GM19463 (cell line): ENCODE results near the gene VPS8.

Source experiments
- ATAC-seq: cut with Tn5 transposase; IDR thresholded peaks from one replicate; pipeline ENCODE4 v1.9.1; 2021; ENCODE audit warnings: mild to moderate bottlenecking, moderate library complexity; ENCODE audit not compliant: unreplicated experiment

VPS8 gene

GRCh38 chr3:185075547-185075946, 263.6 kb downstream of the VPS8 start:
- no peak for ATAC-seq

GRCh38 chr3:185076219-185076618, 264.3 kb downstream of the VPS8 start:
- no peak for ATAC-seq

GRCh38 chr3:185079625-185080024, 267.7 kb downstream of the VPS8 start:
- ATAC-seq: no peak

GRCh38 chr3:185081521-185081920, 269.6 kb downstream of the VPS8 start:
- ATAC-seq: no peak

GRCh38 chr3:185082149-185082548, 270.2 kb downstream of the VPS8 start:
- ATAC-seq: no peak

- no peak for ATAC-seq
These were observed 270.9 kb downstream of the VPS8 start for GRCh38 chr3:185082829-185083228.

- no peak for ATAC-seq
These were observed 272.4 kb downstream of the VPS8 start for GRCh38 chr3:185084402-185084801.

GRCh38 chr3:185084901-185085300, 272.9 kb downstream of the VPS8 start:
- ATAC-seq: no peak

GRCh38 chr3:185087419-185087818, 275.5 kb downstream of the VPS8 start:
- no peak for ATAC-seq

- ATAC-seq: no peak
These were observed 277.4 kb downstream of the VPS8 start for GRCh38 chr3:185089343-185089742.

GRCh38 chr3:185089751-185090150, 277.8 kb downstream of the VPS8 start:
- no peak for ATAC-seq

- no peak for ATAC-seq
These were observed 278.8 kb downstream of the VPS8 start for GRCh38 chr3:185090811-185091210.

GRCh38 chr3:185093116-185093515, 281.1 kb downstream of the VPS8 start:
- no peak for ATAC-seq

- no peak for ATAC-seq
These were observed 282.7 kb downstream of the VPS8 start for GRCh38 chr3:185094697-185095096.
